OCI-LY7 (cell line): ENCODE measurements around the gene TSPOAP1. TPM values are rescaled to one million over a fixed set of nuclear protein-coding genes. Genes with fewer than 3 reads are reported as not detected.

Experiments used
- BruUV-seq: library from RNA; stranded (reverse); fragments of 400-500 nt; replicated peaks from 2 replicates; lab custom pipeline; 2021; lab: Mats Ljungman, UMichigan
- CTCF ChIA-PET: fragments of 300-600 bp; sonication (Branson Sonifier 250); formaldehyde crosslinking; loops from one replicate; lab custom pipeline; 2022; ENCODE audit warnings: antibody characterized with exemption; ENCODE audit not compliant: unreplicated experiment; lab: Charles Lee
- POLR2A ChIA-PET: fragments of 300-600 bp; sonication (Branson Sonifier 250); formaldehyde crosslinking; loops from one replicate; lab custom pipeline; 2022; ENCODE audit warnings: antibody characterized with exemption; lab: Charles Lee
- DNase-seq: peaks from one replicate; pipeline ENCODE4 v3.0.0-alpha.2; 2015; ENCODE audit warnings: low spot score
- H2AFZ ChIP-seq: fragments of 200-600 bp; sonication (generic), shearing (Covaris generic); 2 replicates; pipeline ENCODE4 v1.6.1; 2014; ENCODE audit warnings: mild to moderate bottlenecking, antibody characterized with exemption, low read length, moderate library complexity
- H3K27ac ChIP-seq: fragments of 200-600 bp; sonication (generic); 2 replicates; pipeline ENCODE4 v1.5.1; 2014; ENCODE audit warnings: mixed run types, low read depth, mild to moderate bottlenecking, moderate library complexity, low read length, inconsistent platforms; ENCODE audit not compliant: poor library complexity, severe bottlenecking
- H3K36me3 ChIP-seq: fragments of 200-600 bp; sonication (generic); 2 replicates; pipeline ENCODE4 v1.6.1; 2014; ENCODE audit warnings: mild to moderate bottlenecking, antibody characterized with exemption, low read length, moderate library complexity, mixed read lengths; ENCODE audit not compliant: insufficient read depth
- H3K4me1 ChIP-seq: fragments of 200-600 bp; sonication (generic); 2 replicates; pipeline ENCODE4 v1.5.1; 2014; ENCODE audit warnings: mild to moderate bottlenecking, low read length; ENCODE audit not compliant: insufficient read depth, poor library complexity, severe bottlenecking
- H3K4me2 ChIP-seq: fragments of 200-600 bp; sonication (generic); 2 replicates; pipeline ENCODE4 v1.6.1; 2014; ENCODE audit warnings: mild to moderate bottlenecking, low read length
- H3K4me3 ChIP-seq: fragments of 200-600 bp; sonication (generic); 2 replicates; pipeline ENCODE4 v1.5.1; 2014; ENCODE audit warnings: mild to moderate bottlenecking, low read depth, low read length; ENCODE audit not compliant: poor library complexity, severe bottlenecking
- H3K79me2 ChIP-seq: fragments of 200-600 bp; sonication (generic); 2 replicates; pipeline ENCODE4 v1.6.1; 2016; ENCODE audit warnings: low read depth, mild to moderate bottlenecking, low read length, moderate library complexity, mixed read lengths; ENCODE audit not compliant: insufficient read depth
- H3K9me2 ChIP-seq: fragments of 200-600 bp; sonication (generic); 2 replicates; pipeline ENCODE4 v1.6.1; 2016; ENCODE audit warnings: mild to moderate bottlenecking, low read length, mixed read lengths; ENCODE audit not compliant: insufficient read depth
- H3K9me3 ChIP-seq: fragments of 200-600 bp; sonication (generic); 2 replicates; pipeline ENCODE4 v1.6.1; 2014; ENCODE audit warnings: mild to moderate bottlenecking, mixed run types, low read length, mixed read lengths
- H4K20me1 ChIP-seq: fragments of 200-600 bp; sonication (generic); 2 replicates; pipeline ENCODE4 v1.6.1; 2014; ENCODE audit warnings: mild to moderate bottlenecking, antibody characterized with exemption, low read length, moderate library complexity, mixed read lengths; ENCODE audit not compliant: insufficient read depth
- EZH2phosphoT487 ChIP-seq: fragments of 200-600 bp; sonication (generic); IDR thresholded peaks from 2 replicates; pipeline ENCODE4 v1.6.1; 2018; ENCODE audit warnings: low read depth, borderline replicate concordance, mild to moderate bottlenecking, mixed run types, antibody characterized with exemption, low read length, moderate library complexity, mixed read lengths
- intact Hi-C: fragments of 100-400 bp; cut with micrococcal nuclease; formaldehyde crosslinking; loops from one replicate; pipeline ENCODE4 v1.10.0; 2022; ENCODE audit not compliant: unreplicated experiment
- total RNA-seq, 2 experiments: library from RNA; depleted of rRNA in 1 of 2; stranded (reverse); fragments of >200 nt in 1 of 2; shearing (Covaris generic) in 1 of 2; gene quantifications; 2 replicates each; pipeline ENCODE4 v1.2.3, GENCODE V29; 2014 to 2022
- TF ChIP-seq, protein P1 (sequence below): fragments of 200-600 bp; sonication (generic); conservative IDR thresholded peaks from 2 replicates; pipeline ENCODE4 v1.5.1; 2014; ENCODE audit warnings: mild to moderate bottlenecking, antibody characterized with exemption, low read length, moderate library complexity, mixed read lengths

TSPOAP1 gene
- total RNA-seq, 2 experiments from 2014 or later = 24.0 to 50.6 TPM

DNA sequence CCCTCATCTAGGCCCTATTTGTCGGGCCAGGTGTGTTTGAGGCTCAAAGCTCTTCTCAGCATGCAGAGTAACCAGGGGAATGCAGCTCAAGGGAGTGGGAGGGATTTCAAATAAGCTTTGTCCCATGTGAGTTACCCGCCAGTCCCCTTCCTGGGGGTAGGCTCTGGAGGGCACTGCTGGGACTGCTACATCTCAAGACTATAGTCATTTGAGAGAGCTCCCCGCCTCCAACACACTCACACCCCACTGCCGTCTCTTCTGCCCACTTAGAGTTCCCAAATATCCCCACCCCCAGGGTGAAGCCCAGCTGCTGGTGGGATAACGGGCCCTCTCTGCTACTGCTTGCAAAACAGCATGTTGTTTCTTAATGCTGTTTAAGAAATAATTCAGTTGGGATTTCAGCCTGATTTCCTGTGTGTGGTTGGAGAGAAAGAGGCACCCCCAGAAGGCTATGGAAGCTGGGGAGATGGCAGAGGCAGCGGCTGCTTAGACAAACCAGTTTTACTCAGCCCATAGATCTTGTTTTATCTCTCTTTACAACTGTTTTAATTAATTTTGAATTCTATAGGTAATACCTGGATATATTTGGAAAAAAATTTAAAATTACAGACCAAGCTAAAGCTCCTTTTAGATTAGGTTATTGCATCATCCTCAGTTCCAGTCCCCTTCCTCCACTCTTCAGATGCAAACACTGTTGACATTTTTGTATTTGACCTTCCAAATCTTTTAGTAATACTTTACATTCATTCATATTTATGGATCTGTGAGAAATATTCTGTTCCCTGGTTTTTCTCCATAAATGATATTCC is 43.8 kb downstream of the TSPOAP1 start:
- BruUV-seq = no TSS peak
- Histone ChIP-seq H3K4me1 (no peaks in the 10 kb centered on the region), H3K36me3 (no peaks in the 10 kb centered on the region), H3K9me3 (no peaks in the 10 kb centered on the region), H3K9me2 (no peaks in the 10 kb centered on the region), H3K27ac (no peak overlapping the region), H2AFZ (no peak overlapping the region), H3K4me3 (no peak overlapping the region), H3K4me2 (no peak overlapping the region), H4K20me1 (no peaks in the 10 kb centered on the region), H3K79me2 (no peaks in the 10 kb centered on the region)
- DNase-seq = no peak
- ChIA-PET CTCF (no interaction called here), POLR2A (interaction anchor here (0.5 to 0.7 kb wide), 4 partner anchors 15 to 1251 kb away, joined by 3 to 6 read pairs (median 5); no protein-coding TSS in a partner anchor)
- intact Hi-C loops = no loop called here
- TF ChIP-seq, protein P1, sequence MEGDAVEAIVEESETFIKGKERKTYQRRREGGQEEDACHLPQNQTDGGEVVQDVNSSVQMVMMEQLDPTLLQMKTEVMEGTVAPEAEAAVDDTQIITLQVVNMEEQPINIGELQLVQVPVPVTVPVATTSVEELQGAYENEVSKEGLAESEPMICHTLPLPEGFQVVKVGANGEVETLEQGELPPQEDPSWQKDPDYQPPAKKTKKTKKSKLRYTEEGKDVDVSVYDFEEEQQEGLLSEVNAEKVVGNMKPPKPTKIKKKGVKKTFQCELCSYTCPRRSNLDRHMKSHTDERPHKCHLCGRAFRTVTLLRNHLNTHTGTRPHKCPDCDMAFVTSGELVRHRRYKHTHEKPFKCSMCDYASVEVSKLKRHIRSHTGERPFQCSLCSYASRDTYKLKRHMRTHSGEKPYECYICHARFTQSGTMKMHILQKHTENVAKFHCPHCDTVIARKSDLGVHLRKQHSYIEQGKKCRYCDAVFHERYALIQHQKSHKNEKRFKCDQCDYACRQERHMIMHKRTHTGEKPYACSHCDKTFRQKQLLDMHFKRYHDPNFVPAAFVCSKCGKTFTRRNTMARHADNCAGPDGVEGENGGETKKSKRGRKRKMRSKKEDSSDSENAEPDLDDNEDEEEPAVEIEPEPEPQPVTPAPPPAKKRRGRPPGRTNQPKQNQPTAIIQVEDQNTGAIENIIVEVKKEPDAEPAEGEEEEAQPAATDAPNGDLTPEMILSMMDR = no peak
- TF ChIP-seq EZH2phosphoT487 = no peak

DNA sequence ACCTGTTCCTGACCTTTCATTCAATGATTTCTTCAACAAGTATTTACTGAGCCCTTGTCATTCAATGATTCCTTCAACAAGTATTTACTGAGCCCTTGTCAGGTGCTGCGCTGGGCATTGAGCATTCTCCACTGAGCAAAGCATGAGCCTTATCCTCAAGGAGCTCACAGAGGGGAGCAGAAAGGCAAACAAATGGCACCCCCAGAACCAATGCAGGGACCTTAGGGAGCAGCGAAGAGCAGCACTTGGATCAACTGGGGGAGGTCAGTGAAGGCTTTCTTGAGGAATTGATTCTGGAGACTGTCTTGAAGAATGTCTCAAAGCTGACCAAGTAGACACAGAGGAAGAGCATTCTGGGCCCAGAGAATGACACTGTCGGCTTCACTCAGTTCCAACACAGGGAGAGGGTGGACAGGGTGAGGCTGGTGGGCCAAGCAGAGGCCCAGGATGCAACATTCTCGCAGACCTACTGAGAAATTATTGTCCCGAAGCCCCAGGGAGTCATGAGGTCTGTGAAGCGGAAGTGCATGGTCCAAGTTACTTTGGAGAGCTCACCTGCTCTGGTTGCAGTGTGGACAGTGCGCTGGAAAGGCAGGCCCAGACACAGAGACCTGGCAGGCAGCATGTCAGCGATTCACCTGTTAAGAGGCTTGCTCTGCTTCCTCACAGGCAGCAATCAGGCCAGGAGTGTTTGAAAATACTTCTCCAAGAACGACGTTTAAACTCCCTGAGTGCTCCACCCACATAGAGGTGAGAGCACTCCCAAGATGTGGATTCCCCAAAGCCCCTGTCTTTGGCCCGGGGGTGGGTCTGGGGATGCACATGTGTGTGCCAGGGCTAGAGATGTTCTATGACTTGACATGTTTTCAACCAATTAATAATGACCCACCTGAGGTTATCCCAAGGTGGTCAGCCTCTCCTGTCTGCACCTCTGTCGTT is 44.7 kb downstream of the TSPOAP1 start:
- H3K36me3 ChIP-seq = no peaks in the 10 kb centered on the region
- H3K4me3 ChIP-seq = no peak overlapping the region
- DNase-seq = no peak
- no peaks in the 10 kb centered on the region for H3K9me3 ChIP-seq
- TF ChIP-seq EZH2phosphoT487 = no peak
- TF ChIP-seq, protein P1 = no peak
- H3K4me1 ChIP-seq = no peaks in the 10 kb centered on the region
- no TSS peak for BruUV-seq
- no peaks in the 10 kb centered on the region for H3K79me2 ChIP-seq
- no peaks in the 10 kb centered on the region for H3K9me2 ChIP-seq
- H3K27ac ChIP-seq = no peak overlapping the region
- H4K20me1 ChIP-seq = no peaks in the 10 kb centered on the region
- no peak overlapping the region for H3K4me2 ChIP-seq
- intact Hi-C loops = no loop called here
- ChIA-PET POLR2A (interaction anchor here (0.6 kb wide), 1 partner anchor 16 kb away, joined by 6 read pairs; no protein-coding TSS in a partner anchor), CTCF (no interaction called here)
- H2AFZ ChIP-seq = no peak overlapping the region
